ENCODE data around the gene CCDC170.
"Not testable (repeated sequence)": the region's sequence is repeated elsewhere in the genome, so short reads cannot be mapped to it uniquely, and the experiment has no call there.

The CCDC170 gene

GRCh38 chr6:151494235-151494935 lies 568 bp downstream of the CCDC170 start:
- in situ Hi-C loops (cut with HindIII; ENCODE audit: low sequenced_read_pairs), result no loop called here

GRCh38 chr6:151494936-151495320 lies 1.1 kb downstream of the CCDC170 start:
- in situ Hi-C loops (cut with HindIII; ENCODE audit: low sequenced_read_pairs), result no loop called here

GRCh38 chr6:151495380-151495779 lies 1.6 kb downstream of the CCDC170 start:
- in situ Hi-C loops (cut with HindIII; ENCODE audit: low sequenced_read_pairs), result no loop called here

GRCh38 chr6:151497905-151498304 lies 4.1 kb downstream of the CCDC170 start:
- in situ Hi-C loops (cut with HindIII; ENCODE audit: low sequenced_read_pairs), result no loop called here

- in situ Hi-C loops (cut with HindIII; ENCODE audit: low sequenced_read_pairs), result no loop called here
Observed at GRCh38 chr6:151498327-151498726, 4.5 kb downstream of the CCDC170 start.

GRCh38 chr6:151499551-151499950 lies 5.7 kb downstream of the CCDC170 start:
- in situ Hi-C loops (cut with HindIII; ENCODE audit: low sequenced_read_pairs), result no loop called here

GRCh38 chr6:151501511-151502136 lies 7.8 kb downstream of the CCDC170 start:
- in situ Hi-C loops (cut with HindIII; ENCODE audit: low sequenced_read_pairs), result no loop called here

- in situ Hi-C loops (cut with HindIII; ENCODE audit: low sequenced_read_pairs), result no loop called here
Observed at GRCh38 chr6:151502499-151502898, 8.7 kb downstream of the CCDC170 start.

GRCh38 chr6:151506761-151507160 lies 12.9 kb downstream of the CCDC170 start:
- in situ Hi-C loops (cut with HindIII; ENCODE audit: low sequenced_read_pairs), result no loop called here

- in situ Hi-C loops (cut with HindIII; ENCODE audit: low sequenced_read_pairs), result no loop called here
Observed at GRCh38 chr6:151509048-151509447, 15.2 kb downstream of the CCDC170 start.

- in situ Hi-C loops (cut with HindIII; ENCODE audit: low sequenced_read_pairs), result no loop called here
Observed at GRCh38 chr6:151512481-151512880, 18.7 kb downstream of the CCDC170 start.

GRCh38 chr6:151514000-151514730 lies 20.3 kb downstream of the CCDC170 start:
- in situ Hi-C loops (cut with HindIII; ENCODE audit: low sequenced_read_pairs), result no loop called here

- in situ Hi-C loops (cut with HindIII; ENCODE audit: low sequenced_read_pairs), result not testable (repeated sequence)
Observed at GRCh38 chr6:151518992-151519391, 25.2 kb downstream of the CCDC170 start.

GRCh38 chr6:151523034-151523433 lies 29.2 kb downstream of the CCDC170 start:
- in situ Hi-C loops (cut with HindIII; ENCODE audit: low sequenced_read_pairs), result no loop called here

GRCh38 chr6:151524059-151524458 lies 30.2 kb downstream of the CCDC170 start:
- in situ Hi-C loops (cut with HindIII; ENCODE audit: low sequenced_read_pairs), result no loop called here

GRCh38 chr6:151534576-151534975 lies 40.8 kb downstream of the CCDC170 start:
- in situ Hi-C loops (cut with HindIII; ENCODE audit: low sequenced_read_pairs), result no loop called here

- in situ Hi-C loops (cut with HindIII; ENCODE audit: low sequenced_read_pairs), result no loop called here
Observed at GRCh38 chr6:151535476-151536187, 41.8 kb downstream of the CCDC170 start.

GRCh38 chr6:151536188-151536479 lies 42.3 kb downstream of the CCDC170 start:
- in situ Hi-C loops (cut with HindIII; ENCODE audit: low sequenced_read_pairs), result no loop called here

- in situ Hi-C loops (cut with HindIII; ENCODE audit: low sequenced_read_pairs), result no loop called here
Observed at GRCh38 chr6:151537556-151537955, 43.7 kb downstream of the CCDC170 start.

- in situ Hi-C loops (cut with HindIII; ENCODE audit: low sequenced_read_pairs), result no loop called here
Observed at GRCh38 chr6:151539506-151540268, 45.9 kb downstream of the CCDC170 start.

GRCh38 chr6:151544453-151544852 lies 50.6 kb downstream of the CCDC170 start:
- in situ Hi-C loops (cut with HindIII; ENCODE audit: low sequenced_read_pairs), result no loop called here

Data from endothelial cell of hepatic sinusoid (primary cell).